Activated naive CD8-positive, alpha-beta T cell treated with anti-CD3 and anti-CD28 coated beads, Interleukin-2, amount 50 U/mL, for 24 hours (primary cell): ENCODE measurements around the gene ZDHHC12.

ENCODE experiments used
- ATAC-seq: fragments of 150-1000 bp; cut with Tn5 transposase; one replicate; pipeline ENCODE4 v1.10.0; 2021
- DNase-seq: peaks from one replicate; pipeline ENCODE4 v3.0.0; 2021
- H3K27ac Mint-ChIP-seq: one replicate; pipeline ENCODE4 v1.8.0; 2021; ENCODE audit warnings: mild to moderate bottlenecking, mixed read lengths
- H3K27me3 Mint-ChIP-seq: one replicate; pipeline ENCODE4 v1.8.0; 2021; ENCODE audit warnings: mixed read lengths
- H3K36me3 Mint-ChIP-seq: one replicate; pipeline ENCODE4 v1.8.0; 2021; ENCODE audit warnings: low read depth, mixed read lengths
- H3K4me1 Mint-ChIP-seq: one replicate; pipeline ENCODE4 v1.8.0; 2021; ENCODE audit warnings: mixed read lengths
- H3K4me3 Mint-ChIP-seq: one replicate; pipeline ENCODE4 v1.8.0; 2021; ENCODE audit warnings: mild to moderate bottlenecking, moderate library complexity, mixed read lengths
- H3K9me3 Mint-ChIP-seq: one replicate; pipeline ENCODE4 v1.8.0; 2021; ENCODE audit warnings: mixed read lengths

ZDHHC12 gene

GRCh38 chr9:128721487-128722010 lies 2.4 kb downstream of the ZDHHC12 start:
- Mint-ChIP-seq H3K27ac (no peak overlapping the region), H3K4me3 (no peak overlapping the region), H3K36me3 (no peaks in the 10 kb centered on the region), H3K4me1 (peaks cover 31% of the 10 kb centered on the region), H3K9me3 (no peaks in the 10 kb centered on the region), H3K27me3 (no peaks in the 10 kb centered on the region)
- DNase-seq (no peak), ATAC-seq (no peak)

GRCh38 chr9:128720841-128721486 lies 3.0 kb downstream of the ZDHHC12 start:
- no peak overlapping the region for H3K27ac Mint-ChIP-seq
- no peak for DNase-seq

GRCh38 chr9:128719919-128720605 lies 3.9 kb downstream of the ZDHHC12 start:
- DNase-seq (no peak), ATAC-seq (no peak)
- Mint-ChIP-seq H3K36me3 (no peaks in the 10 kb centered on the region), H3K27me3 (no peaks in the 10 kb centered on the region), H3K4me1 (peaks cover 21% of the 10 kb centered on the region), H3K9me3 (no peaks in the 10 kb centered on the region), H3K4me3 (no peak overlapping the region), H3K27ac (no peak overlapping the region)

More at GRCh38 chr9:128720841-128721486, 3.0 kb downstream of the ZDHHC12 start:
- ATAC-seq: no peak
- Mint-ChIP-seq H3K27me3 (no peaks in the 10 kb centered on the region), H3K4me1 (peaks cover 27% of the 10 kb centered on the region), H3K4me3 (no peak overlapping the region), H3K9me3 (no peaks in the 10 kb centered on the region), H3K36me3 (no peaks in the 10 kb centered on the region)

- Mint-ChIP-seq H3K27ac (no peak overlapping the region), H3K27me3 (no peaks in the 10 kb centered on the region), H3K9me3 (no peaks in the 10 kb centered on the region), H3K36me3 (no peaks in the 10 kb centered on the region), H3K4me3 (no peak overlapping the region), H3K4me1 (peaks cover 11% of the 10 kb centered on the region)
- DNase-seq (no peak), ATAC-seq (no peak)
These were observed 5.5 kb downstream of the ZDHHC12 start for GRCh38 chr9:128718475-128718874.

- no peaks in the 10 kb centered on the region for H3K36me3 Mint-ChIP-seq
- peaks cover 10% of the 10 kb centered on the region for H3K4me1 Mint-ChIP-seq
- H3K4me3 Mint-ChIP-seq: no peak overlapping the region
- H3K9me3 Mint-ChIP-seq: no peaks in the 10 kb centered on the region
- DNase-seq (no peak), ATAC-seq (no peak)
- H3K27me3 Mint-ChIP-seq: no peaks in the 10 kb centered on the region
- H3K27ac Mint-ChIP-seq: no peak overlapping the region
These were observed 5.9 kb downstream of the ZDHHC12 start for GRCh38 chr9:128718047-128718446.

- H3K4me3 Mint-ChIP-seq: no peak overlapping the region
- H3K36me3 Mint-ChIP-seq: no peaks in the 10 kb centered on the region
- ATAC-seq: no peak
- H3K27me3 Mint-ChIP-seq: no peaks in the 10 kb centered on the region
- DNase-seq: no peak
- no peaks in the 10 kb centered on the region for H3K9me3 Mint-ChIP-seq
- H3K27ac Mint-ChIP-seq: no peak overlapping the region
- H3K4me1 Mint-ChIP-seq: no peaks in the 10 kb centered on the region
These were observed 7.2 kb downstream of the ZDHHC12 start for GRCh38 chr9:128716581-128717254.

- Mint-ChIP-seq H3K27me3 (no peaks in the 10 kb centered on the region), H3K4me1 (no peaks in the 10 kb centered on the region)
- ATAC-seq: no peak
These were observed 8.5 kb downstream of the ZDHHC12 start for GRCh38 chr9:128715436-128715750.

GRCh38 chr9:128714586-128715435 lies 9.1 kb downstream of the ZDHHC12 start:
- ATAC-seq: no peak
- H3K4me1 Mint-ChIP-seq: no peaks in the 10 kb centered on the region
- no peaks in the 10 kb centered on the region for H3K9me3 Mint-ChIP-seq
- H3K36me3 Mint-ChIP-seq: no peaks in the 10 kb centered on the region
- no peak overlapping the region for H3K27ac Mint-ChIP-seq
- no peak overlapping the region for H3K4me3 Mint-ChIP-seq
- no peaks in the 10 kb centered on the region for H3K27me3 Mint-ChIP-seq
- no peak for DNase-seq

More at GRCh38 chr9:128715436-128715750, 8.5 kb downstream of the ZDHHC12 start:
- Mint-ChIP-seq H3K9me3 (no peaks in the 10 kb centered on the region), H3K4me3 (no peak overlapping the region), H3K27ac (no peak overlapping the region), H3K36me3 (no peaks in the 10 kb centered on the region)
- DNase-seq: no peak

GRCh38 chr9:128713941-128714573 lies 9.9 kb downstream of the ZDHHC12 start:
- Mint-ChIP-seq H3K27me3 (no peaks in the 10 kb centered on the region), H3K9me3 (no peaks in the 10 kb centered on the region)

GRCh38 chr9:128713411-128713780 lies 10.5 kb downstream of the ZDHHC12 start:
- Mint-ChIP-seq H3K27ac (no peak overlapping the region), H3K4me3 (no peak overlapping the region), H3K36me3 (no peaks in the 10 kb centered on the region), H3K4me1 (no peaks in the 10 kb centered on the region), H3K27me3 (no peaks in the 10 kb centered on the region), H3K9me3 (no peaks in the 10 kb centered on the region)
- ATAC-seq (no peak), DNase-seq (no peak)

More at GRCh38 chr9:128713941-128714573, 9.9 kb downstream of the ZDHHC12 start:
- H3K27ac Mint-ChIP-seq: no peak overlapping the region
- no peaks in the 10 kb centered on the region for H3K4me1 Mint-ChIP-seq
- no peaks in the 10 kb centered on the region for H3K36me3 Mint-ChIP-seq
- ATAC-seq: no peak
- no peak overlapping the region for H3K4me3 Mint-ChIP-seq
- no peak for DNase-seq

- DNase-seq (no peak), ATAC-seq (no peak)
- Mint-ChIP-seq H3K4me3 (no peak overlapping the region), H3K27me3 (no peaks in the 10 kb centered on the region), H3K36me3 (no peaks in the 10 kb centered on the region), H3K27ac (no peak overlapping the region), H3K4me1 (no peaks in the 10 kb centered on the region), H3K9me3 (no peaks in the 10 kb centered on the region)
These were observed 11.2 kb downstream of the ZDHHC12 start for GRCh38 chr9:128712451-128713410.

- no peak for DNase-seq
- Mint-ChIP-seq H3K27me3 (no peaks in the 10 kb centered on the region), H3K36me3 (no peaks in the 10 kb centered on the region), H3K4me3 (no peak overlapping the region), H3K27ac (no peak overlapping the region), H3K4me1 (peaks cover 4% of the 10 kb centered on the region), H3K9me3 (no peaks in the 10 kb centered on the region)
- ATAC-seq: no peak
These were observed 16.5 kb downstream of the ZDHHC12 start for GRCh38 chr9:128707446-128707845.

- ATAC-seq (no peak), DNase-seq (no peak)
- Mint-ChIP-seq H3K9me3 (no peaks in the 10 kb centered on the region), H3K27ac (no peak overlapping the region), H3K4me3 (no peak overlapping the region), H3K4me1 (peaks cover 8% of the 10 kb centered on the region), H3K27me3 (no peaks in the 10 kb centered on the region), H3K36me3 (no peaks in the 10 kb centered on the region)
These were observed 17.1 kb downstream of the ZDHHC12 start for GRCh38 chr9:128706671-128707381.
